Activated T-helper 1 cell treated with anti-CD3 and anti-CD28 coated beads, Interleukin-12 subunit alpha, Interleukin-12 subunit beta, Interleukin-2, Interleukin-4 antibody, amounts not matched to agents 30 ng/mL and 10 ng/mL and 1 ng/mL, durations not matched to agents 14 hours and 24 hours and 36 hours (primary cell): ENCODE measurements around the gene LRP2. TPM values are rescaled to one million over a fixed set of nuclear protein-coding genes. Genes with fewer than 3 reads are reported as not detected.

Experiments used
- DNase-seq: peaks from one replicate; pipeline ENCODE4 v3.0.0; 2021; ENCODE audit warnings: low spot score
- H3K27ac Mint-ChIP-seq: one replicate; pipeline ENCODE4 v1.8.0; 2021; ENCODE audit warnings: mild to moderate bottlenecking, mixed read lengths
- H3K27me3 Mint-ChIP-seq: one replicate; pipeline ENCODE4 v1.8.0; 2022; ENCODE audit warnings: mild to moderate bottlenecking, moderate library complexity, mixed read lengths; ENCODE audit not compliant: insufficient read depth
- H3K36me3 Mint-ChIP-seq: one replicate; pipeline ENCODE4 v1.8.0; 2021; ENCODE audit warnings: low read depth, mixed read lengths
- H3K4me1 Mint-ChIP-seq: one replicate; pipeline ENCODE4 v1.8.0; 2021; ENCODE audit warnings: low read depth, mixed read lengths
- H3K4me3 Mint-ChIP-seq: one replicate; pipeline ENCODE4 v1.8.0; 2021; ENCODE audit warnings: mild to moderate bottlenecking, moderate library complexity, mixed read lengths
- H3K9me3 Mint-ChIP-seq: one replicate; pipeline ENCODE4 v1.8.0; 2021; ENCODE audit warnings: mixed read lengths
- intact Hi-C: fragments of 100-400 bp; cut with micrococcal nuclease; formaldehyde crosslinking; loops from one replicate; pipeline ENCODE4 v1.15.1; 2024
- total RNA-seq: library from RNA; stranded (reverse); gene quantifications from 2 replicates; pipeline ENCODE4 v1.2.3, GENCODE V29; 2022

Gene LRP2
- total RNA-seq, 1 donor from 2014 or later = 0.05 TPM

- Mint-ChIP-seq H3K27ac (no peak overlapping the region), H3K27me3 (peaks cover 3% of the 10 kb centered on the region), H3K9me3 (no peaks in the 10 kb centered on the region), H3K4me1 (no peaks in the 10 kb centered on the region), H3K36me3 (no peaks in the 10 kb centered on the region), H3K4me3 (no peak overlapping the region)
- intact Hi-C loops = loop anchor here (1.0 kb wide), 2 partner anchors 23 to 171 kb away; no protein-coding TSS in a partner anchor
- DNase-seq = no peak
Observed at GRCh38 chr2:169131587-169132512, 230.5 kb downstream of the LRP2 start.

GRCh38 chr2:169129703-169130243 lies 232.6 kb downstream of the LRP2 start:
- DNase-seq = no peak
- intact Hi-C loops = no loop called here
- no peak overlapping the region for H3K4me3 Mint-ChIP-seq
- H3K36me3 Mint-ChIP-seq = no peaks in the 10 kb centered on the region
- no peaks in the 10 kb centered on the region for H3K4me1 Mint-ChIP-seq
- no peak overlapping the region for H3K27ac Mint-ChIP-seq
- peaks cover 1% of the 10 kb centered on the region for H3K27me3 Mint-ChIP-seq
- H3K9me3 Mint-ChIP-seq = no peaks in the 10 kb centered on the region

- Mint-ChIP-seq H3K9me3 (no peaks in the 10 kb centered on the region), H3K36me3 (no peaks in the 10 kb centered on the region), H3K4me1 (peaks cover 5% of the 10 kb centered on the region), H3K4me3 (no peak overlapping the region), H3K27ac (no peak overlapping the region), H3K27me3 (peaks cover 35% of the 10 kb centered on the region)
- no peak for DNase-seq
- intact Hi-C loops = no loop called here
Observed at GRCh38 chr2:169119851-169120250, 242.5 kb downstream of the LRP2 start.

DNA sequence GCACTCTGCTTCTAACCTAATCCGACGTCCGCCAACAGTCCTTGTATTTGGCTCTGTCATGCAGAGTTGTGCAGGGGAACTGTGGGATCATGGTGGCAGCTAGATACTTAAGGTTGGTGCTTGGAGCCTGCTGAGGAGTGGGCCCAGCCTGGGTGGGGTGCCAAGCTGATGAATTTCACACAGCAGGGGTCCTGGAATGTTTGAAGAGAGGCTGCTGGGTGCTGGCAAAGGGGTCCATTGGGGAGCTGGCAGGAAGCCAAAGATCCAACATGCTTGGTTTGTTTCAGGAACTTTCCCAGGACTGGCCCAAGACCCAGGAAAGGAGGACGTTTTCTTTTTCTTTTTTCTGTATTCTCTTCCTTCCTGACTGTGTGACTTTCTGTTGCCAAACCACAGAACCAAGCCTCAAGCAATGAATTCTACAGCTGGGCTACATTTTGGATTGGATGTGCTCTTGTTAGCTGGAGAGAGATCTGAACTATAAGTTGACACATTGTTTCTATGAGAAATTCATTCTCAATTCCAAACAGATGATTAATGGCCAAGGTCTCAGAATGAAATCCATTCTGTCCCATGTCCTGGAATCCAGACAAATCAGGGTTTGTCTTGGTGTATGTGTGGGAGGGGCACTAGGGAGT lies 243.1 kb downstream of the LRP2 start:
- no peaks in the 10 kb centered on the region for H3K36me3 Mint-ChIP-seq
- peaks cover 5% of the 10 kb centered on the region for H3K4me1 Mint-ChIP-seq
- intact Hi-C loops = no loop called here
- peaks cover 32% of the 10 kb centered on the region for H3K27me3 Mint-ChIP-seq
- no peaks in the 10 kb centered on the region for H3K9me3 Mint-ChIP-seq
- H3K27ac Mint-ChIP-seq = no peak overlapping the region
- no peak overlapping the region for H3K4me3 Mint-ChIP-seq
- no peak for DNase-seq

- no peak for DNase-seq
- Mint-ChIP-seq H3K4me3 (no peak overlapping the region), H3K27ac (no peak overlapping the region), H3K4me1 (peaks cover 5% of the 10 kb centered on the region), H3K9me3 (no peaks in the 10 kb centered on the region), H3K36me3 (no peaks in the 10 kb centered on the region), H3K27me3 (peaks cover 23% of the 10 kb centered on the region)
- intact Hi-C loops = no loop called here
Observed at GRCh38 chr2:169118060-169118459, 244.3 kb downstream of the LRP2 start.

DNA sequence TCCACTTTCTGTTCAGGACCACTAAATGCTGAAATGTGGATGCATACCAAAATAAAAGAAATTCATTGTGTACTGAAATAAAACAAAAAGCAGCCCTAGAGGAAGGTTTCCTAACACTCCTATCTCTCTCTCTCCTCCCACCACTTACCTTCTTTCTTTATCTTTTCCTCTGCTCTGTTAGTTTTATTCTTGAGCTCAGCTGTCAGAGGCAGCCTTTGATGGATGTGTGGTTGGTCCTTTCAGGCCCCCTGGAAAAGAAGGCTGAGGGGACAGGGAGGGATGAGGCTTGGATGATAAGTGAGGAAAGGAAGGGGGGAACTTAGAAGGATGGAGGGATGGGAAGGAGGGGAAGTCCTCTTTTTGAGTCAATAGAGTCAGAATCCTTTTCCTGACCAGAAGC lies 245.3 kb downstream of the LRP2 start:
- H3K27ac Mint-ChIP-seq = no peak overlapping the region
- no peak overlapping the region for H3K4me3 Mint-ChIP-seq
- H3K9me3 Mint-ChIP-seq = no peaks in the 10 kb centered on the region
- peaks cover 18% of the 10 kb centered on the region for H3K27me3 Mint-ChIP-seq
- H3K4me1 Mint-ChIP-seq = peaks cover 5% of the 10 kb centered on the region
- no peaks in the 10 kb centered on the region for H3K36me3 Mint-ChIP-seq
- intact Hi-C loops = no loop called here
- no peak for DNase-seq

- Mint-ChIP-seq H3K27me3 (peaks cover 14% of the 10 kb centered on the region), H3K4me1 (peaks cover 5% of the 10 kb centered on the region), H3K4me3 (no peak overlapping the region), H3K36me3 (no peaks in the 10 kb centered on the region), H3K9me3 (no peaks in the 10 kb centered on the region), H3K27ac (no peak overlapping the region)
- DNase-seq = no peak
- intact Hi-C loops = no loop called here
Observed at GRCh38 chr2:169116327-169116726, 246.0 kb downstream of the LRP2 start.

- no peak overlapping the region for H3K4me3 Mint-ChIP-seq
- no peaks in the 10 kb centered on the region for H3K9me3 Mint-ChIP-seq
- H3K36me3 Mint-ChIP-seq = no peaks in the 10 kb centered on the region
- H3K27me3 Mint-ChIP-seq = peaks cover 14% of the 10 kb centered on the region
- H3K27ac Mint-ChIP-seq = no peak overlapping the region
- intact Hi-C loops = no loop called here
- H3K4me1 Mint-ChIP-seq = peaks cover 15% of the 10 kb centered on the region
- no peak for DNase-seq
Observed at GRCh38 chr2:169114056-169114455, 248.3 kb downstream of the LRP2 start.

GRCh38 chr2:169112841-169113240 lies 249.5 kb downstream of the LRP2 start:
- H3K27me3 Mint-ChIP-seq = peaks cover 10% of the 10 kb centered on the region
- no peaks in the 10 kb centered on the region for H3K9me3 Mint-ChIP-seq
- no peak overlapping the region for H3K4me3 Mint-ChIP-seq
- peaks cover 27% of the 10 kb centered on the region for H3K4me1 Mint-ChIP-seq
- H3K36me3 Mint-ChIP-seq = no peaks in the 10 kb centered on the region
- no peak overlapping the region for H3K27ac Mint-ChIP-seq
- DNase-seq = no peak
- intact Hi-C loops = no loop called here

DNA sequence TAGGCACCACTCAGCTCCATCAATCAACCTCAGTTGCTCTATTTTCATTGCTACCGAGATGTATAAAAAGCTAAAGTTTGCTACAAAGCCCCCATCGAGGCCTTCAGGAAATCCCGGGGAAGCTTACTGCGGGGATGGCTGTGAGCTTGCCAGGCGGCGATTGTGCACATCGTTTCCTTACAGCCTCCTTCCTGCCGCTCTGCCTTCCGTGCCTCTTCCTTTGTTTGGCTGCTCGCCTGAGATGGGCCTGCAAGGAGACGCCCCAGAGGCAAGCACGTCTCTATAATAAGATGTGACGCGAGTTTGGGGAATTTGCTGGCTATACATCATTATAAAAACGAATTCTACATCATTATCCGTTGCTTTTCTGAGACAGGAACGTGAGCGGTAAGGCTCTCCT lies 251.4 kb downstream of the LRP2 start:
- intact Hi-C loops = no loop called here
- no peak for DNase-seq
- peaks cover 41% of the 10 kb centered on the region for H3K4me1 Mint-ChIP-seq
- peaks cover 3% of the 10 kb centered on the region for H3K36me3 Mint-ChIP-seq
- no peak overlapping the region for H3K27ac Mint-ChIP-seq
- peaks cover 4% of the 10 kb centered on the region for H3K27me3 Mint-ChIP-seq
- H3K9me3 Mint-ChIP-seq = no peaks in the 10 kb centered on the region
- no peak overlapping the region for H3K4me3 Mint-ChIP-seq

DNA sequence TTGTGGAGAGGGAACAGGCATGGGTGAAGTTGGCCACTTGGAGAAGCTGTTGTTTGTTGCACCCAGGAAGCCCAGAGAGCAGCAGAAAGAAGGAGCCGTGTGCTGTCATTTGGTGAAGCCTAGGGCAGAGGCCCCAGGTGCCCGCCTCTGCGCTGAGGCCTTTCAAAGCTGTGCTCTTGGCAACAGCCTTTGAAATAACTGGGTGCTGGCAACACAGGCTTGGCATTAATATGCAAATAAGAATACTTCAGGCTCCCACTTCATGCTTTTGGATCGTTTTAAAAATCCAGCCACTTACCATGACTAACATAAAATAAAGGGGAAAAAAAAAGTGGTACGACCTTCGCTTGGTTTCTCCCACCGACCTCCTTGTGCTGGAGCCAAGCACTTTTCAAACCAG lies 251.9 kb downstream of the LRP2 start:
- Mint-ChIP-seq H3K27me3 (peaks cover 3% of the 10 kb centered on the region), H3K4me3 (no peak overlapping the region), H3K27ac (no peak overlapping the region), H3K4me1 (peaks cover 46% of the 10 kb centered on the region), H3K9me3 (no peaks in the 10 kb centered on the region), H3K36me3 (peaks cover 5% of the 10 kb centered on the region)
- DNase-seq = no peak
- intact Hi-C loops = no loop called here

- Mint-ChIP-seq H3K4me1 (peaks cover 52% of the 10 kb centered on the region), H3K27ac (no peak overlapping the region), H3K36me3 (peaks cover 6% of the 10 kb centered on the region), H3K27me3 (peaks cover 3% of the 10 kb centered on the region), H3K9me3 (no peaks in the 10 kb centered on the region), H3K4me3 (no peak overlapping the region)
- peak; percentile 58 for DNase-seq
- intact Hi-C loops = loop anchor here (1.0 to 5.0 kb wide), 7 partner anchors 23 to 713 kb away; partner anchors contain the start of genes LRP2 and METTL5
Observed at GRCh38 chr2:169109502-169110409, 252.6 kb downstream of the LRP2 start.
